GM12873 (cell line): ENCODE data around the gene KMT2D.

Source experiments
- TF ChIP-seq, protein P1 (sequence below): IDR thresholded peaks from 2 replicates; pipeline ENCODE4 v1.5.1; 2012; ENCODE audit warnings: low read depth, mild to moderate bottlenecking, moderate library complexity, low read length, control low read depth; ENCODE audit not compliant: insufficient read depth; ENCODE audit errors: missing control alignments

Gene KMT2D

DNA sequence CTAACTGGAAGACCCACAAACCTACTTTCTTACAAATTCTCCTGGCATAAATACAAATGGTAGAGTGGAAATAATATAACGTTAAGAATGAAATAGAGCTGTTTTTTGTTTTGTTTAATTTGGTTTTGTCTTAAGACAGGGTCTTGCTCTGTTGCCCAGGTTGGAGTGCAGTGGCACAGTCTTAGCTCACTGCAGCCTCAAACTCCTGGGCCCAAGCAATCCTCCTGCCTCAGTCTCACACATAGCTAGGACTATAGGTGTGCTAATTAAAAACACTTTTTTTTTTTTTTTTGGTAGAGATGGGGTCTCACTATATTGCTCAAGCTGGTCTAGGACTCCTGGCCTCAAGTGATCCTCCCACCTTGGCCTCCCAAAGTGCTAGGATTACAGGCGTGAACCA is 38.1 kb upstream of the KMT2D start:
- TF ChIP-seq, protein P1, sequence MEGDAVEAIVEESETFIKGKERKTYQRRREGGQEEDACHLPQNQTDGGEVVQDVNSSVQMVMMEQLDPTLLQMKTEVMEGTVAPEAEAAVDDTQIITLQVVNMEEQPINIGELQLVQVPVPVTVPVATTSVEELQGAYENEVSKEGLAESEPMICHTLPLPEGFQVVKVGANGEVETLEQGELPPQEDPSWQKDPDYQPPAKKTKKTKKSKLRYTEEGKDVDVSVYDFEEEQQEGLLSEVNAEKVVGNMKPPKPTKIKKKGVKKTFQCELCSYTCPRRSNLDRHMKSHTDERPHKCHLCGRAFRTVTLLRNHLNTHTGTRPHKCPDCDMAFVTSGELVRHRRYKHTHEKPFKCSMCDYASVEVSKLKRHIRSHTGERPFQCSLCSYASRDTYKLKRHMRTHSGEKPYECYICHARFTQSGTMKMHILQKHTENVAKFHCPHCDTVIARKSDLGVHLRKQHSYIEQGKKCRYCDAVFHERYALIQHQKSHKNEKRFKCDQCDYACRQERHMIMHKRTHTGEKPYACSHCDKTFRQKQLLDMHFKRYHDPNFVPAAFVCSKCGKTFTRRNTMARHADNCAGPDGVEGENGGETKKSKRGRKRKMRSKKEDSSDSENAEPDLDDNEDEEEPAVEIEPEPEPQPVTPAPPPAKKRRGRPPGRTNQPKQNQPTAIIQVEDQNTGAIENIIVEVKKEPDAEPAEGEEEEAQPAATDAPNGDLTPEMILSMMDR: no peak

DNA sequence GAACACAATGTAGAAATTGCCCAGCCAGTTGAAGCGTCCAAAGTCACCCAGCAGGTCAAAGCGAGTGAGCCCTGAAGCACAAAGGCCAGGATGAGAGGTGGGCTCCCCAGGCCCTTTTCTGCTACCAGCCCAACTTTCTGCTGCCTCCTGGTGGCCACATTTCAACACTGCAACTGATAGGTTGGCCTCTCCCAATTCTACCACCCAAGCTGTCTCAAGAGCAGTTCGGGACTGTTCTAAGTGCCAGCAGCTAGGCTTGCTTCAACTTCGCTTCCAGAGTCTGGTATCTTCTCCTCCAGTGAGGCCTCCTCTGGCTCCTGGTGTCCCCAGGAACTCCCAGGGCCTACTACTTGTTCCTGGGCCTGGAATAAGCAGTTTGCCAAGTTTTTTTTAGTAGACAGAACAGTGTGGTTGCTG is 37.4 kb upstream of the KMT2D start:
- TF ChIP-seq, protein P1: peak; percentile 97

DNA sequence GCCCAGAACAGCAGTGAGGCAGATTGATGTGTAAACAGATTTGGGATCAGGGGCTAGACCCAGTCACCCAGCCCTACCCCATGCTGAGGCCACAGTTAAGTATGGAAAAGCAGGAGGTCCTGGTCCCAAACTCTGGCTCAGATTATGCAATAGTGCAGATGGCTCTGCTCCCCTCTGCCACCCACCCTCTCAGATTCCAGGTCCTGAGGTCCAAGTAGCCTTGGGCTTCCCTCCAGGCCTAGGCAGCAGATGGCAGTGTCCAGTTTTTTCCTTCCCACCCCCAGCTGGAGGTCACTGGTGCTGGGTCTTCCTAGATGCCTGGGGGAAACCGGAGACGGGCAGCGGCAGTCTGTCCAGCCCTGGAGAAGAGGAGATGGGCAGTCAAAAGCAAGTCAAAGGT is 36.8 kb upstream of the KMT2D start:
- TF ChIP-seq, protein P1: no peak

DNA sequence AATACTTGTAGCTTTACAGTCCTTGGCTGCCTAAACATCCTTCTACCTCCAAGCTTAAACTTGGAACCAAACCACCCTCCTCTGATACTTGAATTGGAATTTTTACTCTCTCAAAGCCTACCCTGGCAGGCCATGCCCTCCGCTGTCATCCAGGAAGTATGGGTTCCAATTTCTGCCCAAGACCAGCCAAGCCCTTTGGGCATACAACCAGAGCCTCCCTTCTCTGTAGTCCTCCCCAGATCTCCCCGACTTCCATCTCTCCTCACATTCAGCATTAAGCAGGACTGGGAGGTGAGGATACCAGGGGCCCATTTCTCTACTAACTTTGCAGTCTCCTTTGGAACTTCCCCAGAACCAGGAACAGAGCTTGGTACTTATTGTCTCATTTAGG is 34.4 kb upstream of the KMT2D start:
- TF ChIP-seq, protein P1: no peak

DNA sequence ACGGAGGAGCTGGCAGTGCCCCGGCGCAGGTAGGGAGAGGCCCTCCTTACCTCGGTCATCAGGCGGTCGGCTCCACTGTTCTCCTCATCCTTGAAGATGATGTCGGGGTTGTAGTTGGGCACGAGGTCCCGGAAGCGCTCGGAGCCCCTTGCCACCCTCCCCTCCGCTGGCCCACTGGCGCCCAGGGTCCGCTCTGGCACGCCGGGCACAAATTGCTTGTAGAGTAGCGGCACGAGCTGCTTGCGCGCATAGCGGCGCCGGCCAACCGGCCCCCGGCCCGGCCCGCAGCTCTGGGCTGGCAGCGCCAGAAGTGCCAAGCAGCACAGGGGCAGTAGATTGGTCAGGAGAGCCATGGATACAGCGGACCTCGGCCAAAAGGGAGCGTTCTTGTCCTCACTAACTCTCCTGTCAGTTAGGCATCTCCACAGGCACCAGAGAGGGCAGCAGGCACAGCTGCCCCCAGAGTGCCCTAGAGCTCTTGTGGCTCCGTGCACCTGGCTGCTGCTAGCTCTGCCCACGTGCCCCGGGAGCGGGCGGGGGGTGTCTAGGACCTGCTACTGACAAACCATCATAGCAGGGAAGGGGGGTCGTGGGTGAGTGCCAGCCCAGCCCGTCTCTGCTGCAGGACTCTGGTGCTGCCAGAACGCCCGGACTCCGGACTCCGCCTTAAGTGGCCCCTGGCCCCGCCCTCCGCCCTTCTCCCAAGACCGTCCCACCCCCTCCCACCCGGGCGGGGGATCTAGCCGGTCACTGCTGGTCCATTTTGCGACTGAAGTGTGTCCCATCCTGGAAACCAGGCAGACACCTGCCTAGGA is 33.8 kb upstream of the KMT2D start, which contains the start of gene DHH:
DHH (minus strand) TSS at position 642 of the 815 bp plus-strand sequence; CDS start at position 353, 289 bp downstream.
- TF ChIP-seq, protein P1: no peak

DNA sequence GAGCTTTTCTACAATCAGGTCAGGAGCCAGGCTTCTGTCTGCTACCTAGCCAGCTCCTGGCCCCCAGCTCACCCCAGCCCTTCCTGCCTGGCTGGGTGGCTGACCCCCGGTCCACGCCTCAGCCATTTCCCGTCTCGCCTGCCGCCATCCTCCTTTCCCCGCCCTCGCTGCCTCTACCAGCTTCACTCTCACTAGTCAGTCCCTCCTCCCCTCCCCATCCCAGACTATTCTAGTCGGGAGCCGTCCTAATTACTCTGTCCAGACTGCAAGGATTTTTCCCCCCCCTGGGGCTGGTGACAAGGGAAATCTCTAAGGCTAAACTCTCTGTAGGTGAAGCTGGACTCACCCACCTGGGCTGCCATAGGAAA is 33.2 kb upstream of the KMT2D start:
- TF ChIP-seq, protein P1: no peak

DNA sequence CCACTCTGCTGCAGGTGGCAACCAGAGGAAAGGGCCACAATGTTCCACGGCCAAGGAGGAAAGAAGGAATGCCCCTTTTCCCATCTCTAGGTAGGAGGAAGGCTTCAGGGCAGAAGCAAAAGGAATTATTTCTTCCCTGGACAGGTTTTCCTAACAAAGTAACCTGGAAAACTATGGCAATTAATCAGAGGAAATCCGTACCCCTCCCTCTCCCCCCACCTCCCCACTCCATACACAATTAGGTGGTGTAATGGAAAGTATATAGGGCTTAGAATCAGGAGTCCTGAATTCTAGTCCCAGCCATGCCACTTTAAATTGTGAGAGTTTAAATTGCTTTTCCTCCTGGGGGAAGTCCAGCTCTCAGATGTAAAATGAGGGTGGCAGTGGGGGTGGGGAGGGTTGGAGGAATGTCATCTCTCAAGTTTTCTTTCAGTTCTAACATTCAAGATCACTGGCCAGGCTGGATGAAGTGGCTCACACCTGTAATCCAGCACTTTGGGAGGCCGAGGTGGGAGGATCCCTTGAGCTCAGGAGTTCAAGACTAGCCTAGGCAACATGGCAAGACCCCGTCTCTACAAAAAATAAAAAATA is 32.3 kb upstream of the KMT2D start:
- TF ChIP-seq, protein P1: no peak
